Trophoblast cell (in vitro differentiated cells and primary cell): ENCODE results near the gene TRERF1.
"Not testable (repeated sequence)": the region's sequence is repeated elsewhere in the genome, so short reads cannot be mapped to it uniquely, and the experiment has no call there.

Source experiments
- DNase-seq, 2 donors: peaks; one replicate each; pipeline ENCODE4 v3.0.0-alpha.2; 2016
- H2AFZ ChIP-seq: 2 replicates; pipeline ENCODE4 v1.6.1; 2013; ENCODE audit warnings: low read length, moderate library complexity, mild to moderate bottlenecking; ENCODE audit not compliant: insufficient read depth, poor library complexity
- H2AK5ac ChIP-seq: 2 replicates; pipeline ENCODE4 v1.6.1; 2013; ENCODE audit warnings: mild to moderate bottlenecking, low read length
- H2BK120ac ChIP-seq: 2 replicates; pipeline ENCODE4 v1.6.1; 2013; ENCODE audit warnings: low read length, mild to moderate bottlenecking, moderate library complexity; ENCODE audit not compliant: insufficient read depth, poor library complexity
- H2BK12ac ChIP-seq: 2 replicates; pipeline ENCODE4 v1.6.1; 2013; ENCODE audit warnings: mild to moderate bottlenecking, low read length, moderate library complexity
- H2BK5ac ChIP-seq: 2 replicates; pipeline ENCODE4 v1.6.1; 2013; ENCODE audit warnings: low read length, low read depth, moderate library complexity, mild to moderate bottlenecking; ENCODE audit not compliant: poor library complexity
- H3K14ac ChIP-seq: 2 replicates; pipeline ENCODE4 v1.6.1; 2013; ENCODE audit warnings: mild to moderate bottlenecking, low read length
- H3K18ac ChIP-seq: 2 replicates; pipeline ENCODE4 v1.6.1; 2013; ENCODE audit warnings: mild to moderate bottlenecking, low read length
- H3K23ac ChIP-seq: 2 replicates; pipeline ENCODE4 v1.6.1; 2013; ENCODE audit warnings: low read length
- H3K27ac ChIP-seq: 2 replicates; pipeline ENCODE4 v1.5.1; 2013; ENCODE audit warnings: low read depth, mild to moderate bottlenecking, inconsistent platforms, low read length, moderate library complexity
- H3K27me3 ChIP-seq: 2 replicates; pipeline ENCODE4 v1.6.1; 2013; ENCODE audit warnings: inconsistent platforms, mild to moderate bottlenecking, low read length, moderate library complexity; ENCODE audit not compliant: insufficient read depth
- H3K36me3 ChIP-seq, 2 experiments: 1 replicate in 1 of 2; 2 replicates in 1 of 2; pipeline ENCODE4 v1.6.1; 2013; ENCODE audit warnings: low read length in 2 of 2, mild to moderate bottlenecking in 2 of 2, moderate library complexity in 1 of 2; ENCODE audit not compliant: insufficient read depth in 2 of 2, control insufficient read depth in 1 of 2
- H3K4ac ChIP-seq: 2 replicates; pipeline ENCODE4 v1.6.1; 2013; ENCODE audit warnings: low read depth, mild to moderate bottlenecking, low read length, moderate library complexity
- H3K4me1 ChIP-seq, 2 experiments: 1 replicate in 1 of 2; 2 replicates in 1 of 2; pipeline ENCODE4 v1.6.1; 2013; ENCODE audit warnings: low read length in 2 of 2, mild to moderate bottlenecking in 2 of 2, moderate library complexity in 1 of 2; ENCODE audit not compliant: insufficient read depth in 2 of 2, control insufficient read depth in 1 of 2
- H3K4me2 ChIP-seq: 2 replicates; pipeline ENCODE4 v1.6.1; 2013; ENCODE audit warnings: inconsistent platforms, mild to moderate bottlenecking, low read length, moderate library complexity
- H3K4me3 ChIP-seq: 2 replicates; pipeline ENCODE4 v1.5.1; 2013; ENCODE audit warnings: mild to moderate bottlenecking, low read depth, low read length, inconsistent platforms
- H3K79me1 ChIP-seq: one replicate; pipeline ENCODE4 v1.6.1; 2013; ENCODE audit warnings: low read length
- H3K79me2 ChIP-seq: 2 replicates; pipeline ENCODE4 v1.6.1; 2013; ENCODE audit warnings: low read length, mild to moderate bottlenecking; ENCODE audit not compliant: control insufficient read depth, insufficient read depth, poor library complexity
- H3K9ac ChIP-seq: 2 replicates; pipeline ENCODE4 v1.6.1; 2013; ENCODE audit warnings: mild to moderate bottlenecking, low read length
- H3K9me3 ChIP-seq: 2 replicates; pipeline ENCODE4 v1.6.1; 2013; ENCODE audit warnings: low read depth, mild to moderate bottlenecking, control low read depth, inconsistent platforms, low read length; ENCODE audit not compliant: insufficient read depth
- H4K12ac ChIP-seq: 2 replicates; pipeline ENCODE4 v1.6.1; 2013; ENCODE audit warnings: low read depth, mild to moderate bottlenecking, low read length, moderate library complexity
- H4K8ac ChIP-seq: 2 replicates; pipeline ENCODE4 v1.6.1; 2013; ENCODE audit warnings: low read depth, mild to moderate bottlenecking, low read length, moderate library complexity
- H4K91ac ChIP-seq: one replicate; pipeline ENCODE4 v1.6.1; 2013; ENCODE audit warnings: low read depth, mild to moderate bottlenecking, low read length, moderate library complexity
- WGBS: extraction: QIAGEN DNeasy Blood & Tissue Kit; methylation state at CpG from one replicate; pipeline ENCODE4 v1.1.7; 2013; ENCODE audit warnings: missing lambda C conversion rate; ENCODE audit not compliant: insufficient read length, insufficient coverage; ENCODE audit errors: extremely low coverage; 5-methylcytosine and 5-hydroxymethylcytosine counted together

TRERF1 gene

GRCh38 chr6:42204768-42205282 lies 246.9 kb downstream of the TRERF1 start:
- H3K79me2 ChIP-seq, result no peaks in the 10 kb centered on the region
- no peak for DNase-seq
- no peak overlapping the region for H2AK5ac ChIP-seq
- H3K4ac ChIP-seq, result no peak overlapping the region
- H3K4me2 ChIP-seq, result no peak overlapping the region
- peaks cover 14 to 18% of the 10 kb centered on the region in 2 experiments for H3K36me3 ChIP-seq
- H2BK12ac ChIP-seq, result no peak overlapping the region
- no peak overlapping the region for H2BK120ac ChIP-seq
- no peak overlapping the region for H3K18ac ChIP-seq
- no peaks in the 10 kb centered on the region for H3K27me3 ChIP-seq
- no CpG with 5 or more reads among the region's 4 CpGs for WGBS
- no peaks in the 10 kb centered on the region for H3K79me1 ChIP-seq
- H4K8ac ChIP-seq, result no peak overlapping the region
- no peak overlapping the region for H2BK5ac ChIP-seq
- no peak overlapping the region for H2AFZ ChIP-seq
- H3K4me1 ChIP-seq, result no peaks in the 10 kb centered on the region
- H3K9me3 ChIP-seq, result no peaks in the 10 kb centered on the region
- no peak overlapping the region for H3K14ac ChIP-seq
- no peak overlapping the region for H3K27ac ChIP-seq
- H3K4me3 ChIP-seq, result no peak overlapping the region
- H4K12ac ChIP-seq, result no peak overlapping the region
- H4K91ac ChIP-seq, result no peak overlapping the region
- H3K23ac ChIP-seq, result no peak overlapping the region
- H3K9ac ChIP-seq, result no peak overlapping the region

GRCh38 chr6:42203183-42203582 lies 248.5 kb downstream of the TRERF1 start:
- Histone ChIP-seq H4K8ac (no peak overlapping the region), H3K18ac (no peak overlapping the region), H3K9me3 (no peaks in the 10 kb centered on the region), H2BK12ac (no peak overlapping the region), H3K4me3 (no peak overlapping the region), H3K4ac (no peak overlapping the region), H2BK120ac (no peak overlapping the region), H3K9ac (no peak overlapping the region), H3K36me3 (peaks cover 5 to 9% of the 10 kb centered on the region in 2 experiments), H2BK5ac (no peak overlapping the region), H3K14ac (no peak overlapping the region), H3K4me2 (no peak overlapping the region), H2AFZ (no peak overlapping the region), H3K79me1 (no peaks in the 10 kb centered on the region), H3K4me1 (no peaks in the 10 kb centered on the region), H2AK5ac (no peak overlapping the region), H4K12ac (no peak overlapping the region), H3K79me2 (no peaks in the 10 kb centered on the region), H3K27ac (no peak overlapping the region), H3K27me3 (no peaks in the 10 kb centered on the region), H4K91ac (no peak overlapping the region), H3K23ac (no peak overlapping the region)
- no CpG with 5 or more reads among the region's 3 CpGs for WGBS
- no peak for DNase-seq

GRCh38 chr6:42202131-42202915 lies 249.4 kb downstream of the TRERF1 start:
- H3K4ac ChIP-seq, H3K4me3 ChIP-seq, H2AK5ac ChIP-seq, H3K27me3 ChIP-seq, H2BK120ac ChIP-seq, H3K23ac ChIP-seq, H2BK5ac ChIP-seq, H2BK12ac ChIP-seq, H4K91ac ChIP-seq, H3K4me1 ChIP-seq, H3K79me1 ChIP-seq, H3K36me3 ChIP-seq, H3K14ac ChIP-seq, H3K18ac ChIP-seq, H3K79me2 ChIP-seq, H4K8ac ChIP-seq, H3K9ac ChIP-seq, H3K4me2 ChIP-seq, H2AFZ ChIP-seq, H3K9me3 ChIP-seq, H4K12ac ChIP-seq, DNase-seq, H3K27ac ChIP-seq: not testable (repeated sequence)
- no CpG with 5 or more reads among the region's 13 CpGs for WGBS

GRCh38 chr6:42201382-42201781 lies 250.3 kb downstream of the TRERF1 start:
- Histone ChIP-seq H3K4me2 (no peak overlapping the region), H3K36me3 (peaks cover 0 to 6% of the 10 kb centered on the region in 2 experiments), H3K14ac (no peak overlapping the region), H3K79me1 (no peaks in the 10 kb centered on the region), H3K9me3 (no peaks in the 10 kb centered on the region), H2BK12ac (no peak overlapping the region), H3K27ac (no peak overlapping the region), H2AFZ (no peak overlapping the region), H3K23ac (no peak overlapping the region), H2BK5ac (no peak overlapping the region), H3K4ac (no peak overlapping the region), H3K79me2 (no peaks in the 10 kb centered on the region), H2AK5ac (no peak overlapping the region), H2BK120ac (no peak overlapping the region), H4K12ac (no peak overlapping the region), H3K9ac (no peak overlapping the region), H4K8ac (no peak overlapping the region), H4K91ac (no peak overlapping the region), H3K4me1 (no peaks in the 10 kb centered on the region), H3K4me3 (no peak overlapping the region), H3K27me3 (no peaks in the 10 kb centered on the region), H3K18ac (no peak overlapping the region)
- no CpG with 5 or more reads among the region's 3 CpGs for WGBS
- DNase-seq, result no peak
